IMR-90 (cell line): ENCODE data around the gene CHIT1. TPM values are rescaled to one million over a fixed set of nuclear protein-coding genes. Genes with fewer than 3 reads are reported as not detected.

Experiments used
- ATAC-seq: fragments of 200-7000 bp; cut with Tn5 transposase; 2 replicates; pipeline ENCODE4 v1.9.1; 2020; ENCODE audit warnings: low read depth, mild to moderate bottlenecking, moderate library complexity
- BruUV-seq: library from RNA; stranded (reverse); fragments of 400-500 nt; replicated peaks from 2 replicates; lab custom pipeline; 2021; lab: Mats Ljungman, UMichigan
- CTCF ChIA-PET: fragments of 300-600 bp; formaldehyde crosslinking; extraction: SDS; loops from one replicate; lab custom pipeline; 2021; ENCODE audit warnings: antibody characterized with exemption; lab: Yijun Ruan, JAX
- POLR2A ChIA-PET: fragments of 300-600 bp; sonication (Branson Sonifier 250); formaldehyde crosslinking; loops from one replicate; lab custom pipeline; 2022; ENCODE audit warnings: antibody characterized with exemption; ENCODE audit not compliant: unreplicated experiment; lab: Charles Lee
- DNase-seq: peaks from one replicate; pipeline ENCODE4 v3.0.0; 2013
- H2AFZ ChIP-seq: replicated peaks from 2 replicates; pipeline ENCODE3; 2013; ENCODE audit warnings: low read length, mild to moderate bottlenecking; ENCODE audit not compliant: poor library complexity
- H2AK5ac ChIP-seq: 2 replicates; pipeline ENCODE4 v1.6.1; 2013; ENCODE audit warnings: low read depth, low read length, inconsistent platforms
- H2AK9ac ChIP-seq: replicated peaks from 2 replicates; pipeline ENCODE3; 2013; ENCODE audit warnings: mild to moderate bottlenecking, low read depth, low read length, moderate library complexity; ENCODE audit not compliant: poor library complexity
- H2BK120ac ChIP-seq: 2 replicates; pipeline ENCODE4 v1.6.1; 2013; ENCODE audit warnings: low read depth, low read length, inconsistent platforms
- H2BK15ac ChIP-seq: 3 replicates; pipeline ENCODE4 v1.6.1; 2013; ENCODE audit warnings: low read depth, low read length, inconsistent platforms
- H2BK20ac ChIP-seq: 2 replicates; pipeline ENCODE4 v1.6.1; 2013; ENCODE audit warnings: low read depth, mild to moderate bottlenecking, inconsistent platforms, low read length, moderate library complexity
- H2BK5ac ChIP-seq: 2 replicates; pipeline ENCODE4 v1.6.1; 2013; ENCODE audit warnings: mild to moderate bottlenecking, low read depth, low read length, inconsistent platforms; ENCODE audit not compliant: poor library complexity, severe bottlenecking
- H3K14ac ChIP-seq: replicated peaks from 2 replicates; pipeline ENCODE4 v1.6.1; 2013; ENCODE audit warnings: low read depth, low read length, inconsistent platforms
- H3K18ac ChIP-seq: 2 replicates; pipeline ENCODE4 v1.6.1; 2013; ENCODE audit warnings: low read depth, low read length, control low read depth
- H3K23ac ChIP-seq: 2 replicates; pipeline ENCODE4 v1.6.1; 2013; ENCODE audit warnings: low read depth, low read length, inconsistent platforms
- H3K27ac ChIP-seq: 2 replicates; pipeline ENCODE4 v1.5.1; 2013; ENCODE audit warnings: mild to moderate bottlenecking, control low read depth, low read length; ENCODE audit not compliant: insufficient read depth
- H3K27me3 ChIP-seq: 2 replicates; pipeline ENCODE4 v1.6.1; 2013; ENCODE audit warnings: low read length; ENCODE audit not compliant: control insufficient read depth, insufficient read depth
- H3K36me3 ChIP-seq: 2 replicates; pipeline ENCODE4 v1.6.1; 2013; ENCODE audit warnings: low read length, mixed read lengths; ENCODE audit not compliant: control insufficient read depth, insufficient read depth
- H3K4ac ChIP-seq: 2 replicates; pipeline ENCODE4 v1.6.1; 2013; ENCODE audit warnings: low read depth, low read length, inconsistent platforms
- H3K4me1 ChIP-seq: 2 replicates; pipeline ENCODE4 v1.6.1; 2013; ENCODE audit warnings: low read length, mixed read lengths; ENCODE audit not compliant: control insufficient read depth, insufficient read depth
- H3K4me2 ChIP-seq: 2 replicates; pipeline ENCODE4 v1.6.1; 2013; ENCODE audit warnings: low read depth, mild to moderate bottlenecking, control low read depth, low read length, moderate library complexity
- H3K4me3 ChIP-seq: 2 replicates; pipeline ENCODE4 v1.5.1; 2013; ENCODE audit warnings: low read depth, mild to moderate bottlenecking, control low read depth, low read length, moderate library complexity; ENCODE audit not compliant: insufficient read depth
- H3K56ac ChIP-seq: 2 replicates; pipeline ENCODE4 v1.6.1; 2013; ENCODE audit warnings: low read length, inconsistent platforms; ENCODE audit not compliant: insufficient read depth; ENCODE audit errors: extremely low read depth
- H3K79me1 ChIP-seq, 2 experiments: 2 replicates each; pipeline ENCODE4 v1.6.1; 2013; ENCODE audit warnings: low read length in 2 of 2, inconsistent platforms in 1 of 2, low read depth in 1 of 2
- H3K9ac ChIP-seq: 2 replicates; pipeline ENCODE4 v1.6.1; 2013; ENCODE audit warnings: low read depth, low read length, control low read depth
- H3K9me1 ChIP-seq: 2 replicates; pipeline ENCODE4 v1.6.1; 2013; ENCODE audit warnings: low read length, inconsistent platforms; ENCODE audit not compliant: insufficient read depth
- H3K9me3 ChIP-seq: 2 replicates; pipeline ENCODE4 v1.6.1; 2013; ENCODE audit warnings: low read length; ENCODE audit not compliant: control insufficient read depth, insufficient read depth
- H4K20me1 ChIP-seq: 2 replicates; pipeline ENCODE4 v1.6.1; 2013; ENCODE audit warnings: low read length, inconsistent platforms; ENCODE audit not compliant: insufficient read depth
- H4K5ac ChIP-seq: 2 replicates; pipeline ENCODE4 v1.6.1; 2013; ENCODE audit warnings: mild to moderate bottlenecking, low read depth, low read length, control low read depth
- H4K8ac ChIP-seq, 2 experiments: 2 replicates each; pipeline ENCODE4 v1.6.1; 2013; ENCODE audit warnings: low read depth in 2 of 2, low read length in 2 of 2, control low read depth in 1 of 2, inconsistent platforms in 1 of 2
- H4K91ac ChIP-seq: 2 replicates; pipeline ENCODE4 v1.6.1; 2013; ENCODE audit warnings: low read depth, low read length, inconsistent platforms; ENCODE audit not compliant: insufficient read depth
- BHLHE40 ChIP-seq: fragments of 150-350 bp; IDR thresholded peaks from 2 replicates; pipeline ENCODE4 v1.6.1; 2016; ENCODE audit warnings: mild to moderate bottlenecking, low read depth, low read length
- CEBPB ChIP-seq: IDR thresholded peaks from 2 replicates; pipeline ENCODE4 v1.6.1; 2012; ENCODE audit warnings: low read depth, low read length, improper control_type of control experiment
- CHD1 ChIP-seq: IDR thresholded peaks from 2 replicates; pipeline ENCODE4 v1.6.1; 2012; ENCODE audit warnings: low read depth, low read length, improper control_type of control experiment
- ELK1 ChIP-seq: fragments of 150-350 bp; IDR thresholded peaks from 2 replicates; pipeline ENCODE4 v1.6.1; 2016; ENCODE audit warnings: low read depth, mild to moderate bottlenecking, low read length, moderate library complexity, borderline replicate concordance
- FOS ChIP-seq: fragments of 150-350 bp; IDR thresholded peaks from 2 replicates; pipeline ENCODE4 v1.6.1; 2016; ENCODE audit warnings: low read depth, low read length
- MAFK ChIP-seq: IDR thresholded peaks from 2 replicates; pipeline ENCODE4 v1.6.1; 2012; ENCODE audit warnings: low read depth, low read length, improper control_type of control experiment
- MAZ ChIP-seq: IDR thresholded peaks from 2 replicates; pipeline ENCODE4 v1.6.1; 2012; ENCODE audit warnings: low read depth, mild to moderate bottlenecking, low read length, improper control_type of control experiment, moderate library complexity, borderline replicate concordance
- NFE2L2 ChIP-seq: fragments of 150-350 bp; IDR thresholded peaks from 2 replicates; pipeline ENCODE4 v1.6.1; 2016; ENCODE audit warnings: low read depth, mild to moderate bottlenecking, low read length
- POLR2A ChIP-seq: IDR thresholded peaks from 2 replicates; pipeline ENCODE4 v1.6.1; 2012; ENCODE audit warnings: mild to moderate bottlenecking, low read depth, low read length
- RAD21 ChIP-seq: IDR thresholded peaks from 2 replicates; pipeline ENCODE4 v1.6.1; 2012; ENCODE audit warnings: low read length, improper control_type of control experiment
- SMC3 ChIP-seq: fragments of 150-350 bp; IDR thresholded peaks from 2 replicates; pipeline ENCODE4 v1.6.1; 2016; ENCODE audit warnings: low read depth, mild to moderate bottlenecking, antibody characterized with exemption, low read length, moderate library complexity
- USF2 ChIP-seq: fragments of 150-350 bp; IDR thresholded peaks from 2 replicates; pipeline ENCODE4 v1.6.1; 2017; ENCODE audit warnings: mild to moderate bottlenecking, antibody characterized with exemption, low read length, low read depth
- WGBS, 2 experiments: methylation state at CpG; one replicate each; pipeline versions ENCODE4 v1.1.5 to v1.1.7; 2013; ENCODE audit warnings: missing lambda C conversion rate in 2 of 2; ENCODE audit not compliant: insufficient read length in 1 of 2; ENCODE audit errors: extremely low coverage in 2 of 2; 5-methylcytosine and 5-hydroxymethylcytosine counted together
- dilution Hi-C: fragments of 300-500 bp; cut with HindIII; formaldehyde crosslinking; loops from one replicate; pipeline ENCODE4 v1.14.3; 2018; ENCODE audit warnings: low sequenced_read_pairs; ENCODE audit not compliant: unreplicated experiment
- in situ Hi-C: fragments of 300-500 bp; cut with MboI; formaldehyde crosslinking; loops from 3 replicates; pipeline ENCODE4 v1.14.3; 2019; ENCODE audit warnings: low sequenced_read_pairs, inconsistent platforms, mixed read lengths
- intact Hi-C: fragments of 100-400 bp; cut with micrococcal nuclease; formaldehyde crosslinking; loops from 2 replicates; pipeline ENCODE4 v1.10.0; 2022
- polyA plus RNA-seq, 3 experiments: library from polyadenylated mRNA; depleted of rRNA; stranded (reverse); fragments of >200 nt; gene quantifications; 2 replicates each; pipeline ENCODE4 v1.2.3, GENCODE V29; 2012; ENCODE audit warnings: low replicate concordance in 1 of 3
- total RNA-seq: library from RNA; depleted of rRNA; stranded (reverse); fragments of >200 nt; gene quantifications from 2 replicates; pipeline ENCODE4 v1.2.3, GENCODE V29; 2012
- TF ChIP-seq, protein P1 (sequence below): conservative IDR thresholded peaks from 2 replicates; pipeline ENCODE4 v1.5.1; 2012; ENCODE audit warnings: mild to moderate bottlenecking, low read depth, low read length, improper control_type of control experiment

Gene CHIT1
- total and polyA plus RNA-seq, 2 of the 4 experiments (the other 2 are of a cell fraction), result not detected

GRCh38 chr1:203239526-203240305, 10.2 kb upstream of the CHIT1 start (continued):
- no peak for TF ChIP-seq POLR2A

GRCh38 chr1:203239081-203239480, 9.6 kb upstream of the CHIT1 start:
- BruUV-seq, result no TSS peak
- no peak overlapping the region for H3K56ac ChIP-seq
- dilution Hi-C loops, result no loop called here
- TF ChIP-seq CEBPB (no peak), CHD1 (no peak), POLR2A (no peak), SMC3 (no peak), NFE2L2 (no peak), RAD21 (no peak), MAZ (no peak), MAFK (no peak), ELK1 (no peak), BHLHE40 (no peak), FOS (no peak), USF2 (no peak)
- TF ChIP-seq, protein P1, sequence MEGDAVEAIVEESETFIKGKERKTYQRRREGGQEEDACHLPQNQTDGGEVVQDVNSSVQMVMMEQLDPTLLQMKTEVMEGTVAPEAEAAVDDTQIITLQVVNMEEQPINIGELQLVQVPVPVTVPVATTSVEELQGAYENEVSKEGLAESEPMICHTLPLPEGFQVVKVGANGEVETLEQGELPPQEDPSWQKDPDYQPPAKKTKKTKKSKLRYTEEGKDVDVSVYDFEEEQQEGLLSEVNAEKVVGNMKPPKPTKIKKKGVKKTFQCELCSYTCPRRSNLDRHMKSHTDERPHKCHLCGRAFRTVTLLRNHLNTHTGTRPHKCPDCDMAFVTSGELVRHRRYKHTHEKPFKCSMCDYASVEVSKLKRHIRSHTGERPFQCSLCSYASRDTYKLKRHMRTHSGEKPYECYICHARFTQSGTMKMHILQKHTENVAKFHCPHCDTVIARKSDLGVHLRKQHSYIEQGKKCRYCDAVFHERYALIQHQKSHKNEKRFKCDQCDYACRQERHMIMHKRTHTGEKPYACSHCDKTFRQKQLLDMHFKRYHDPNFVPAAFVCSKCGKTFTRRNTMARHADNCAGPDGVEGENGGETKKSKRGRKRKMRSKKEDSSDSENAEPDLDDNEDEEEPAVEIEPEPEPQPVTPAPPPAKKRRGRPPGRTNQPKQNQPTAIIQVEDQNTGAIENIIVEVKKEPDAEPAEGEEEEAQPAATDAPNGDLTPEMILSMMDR, result no peak

More at GRCh38 chr1:203239081-203239480, 9.6 kb upstream of the CHIT1 start:
- 33% methylated on average over 1 of the region's 4 CpGs; no CpG with 5 or more reads in 1 of the 2 experiments for WGBS, 2 experiments
- no peak overlapping the region for H3K9ac ChIP-seq
- intact Hi-C loops (no loop called here), in situ Hi-C loops (no loop called here)
- H2BK20ac ChIP-seq, result no peak overlapping the region
- H2BK120ac ChIP-seq, result no peak overlapping the region
- no peak overlapping the region for H2AK9ac ChIP-seq
- H2BK15ac ChIP-seq, result no peak overlapping the region
- no peaks in the 10 kb centered on the region for H3K9me1 ChIP-seq
- no peak overlapping the region for H3K4me2 ChIP-seq
- H3K27ac ChIP-seq, result no peak overlapping the region
- ChIA-PET CTCF (interaction anchor here (0.6 to 1.4 kb wide), 3 partner anchors 11 to 101 kb away, joined by 3 to 4 read pairs (median 4); no protein-coding TSS in a partner anchor), POLR2A (no interaction called here)
- H4K5ac ChIP-seq, result no peak overlapping the region
- no peak overlapping the region for H4K8ac ChIP-seq
- no peak for ATAC-seq
- H3K4me3 ChIP-seq, result no peak overlapping the region
- no peaks in the 10 kb centered on the region for H4K20me1 ChIP-seq
- peaks cover 22% of the 10 kb centered on the region for H3K27me3 ChIP-seq
- no peaks in the 10 kb centered on the region for H3K36me3 ChIP-seq
- H3K9me3 ChIP-seq, result peaks cover 9% of the 10 kb centered on the region
- H2BK5ac ChIP-seq, result no peak overlapping the region
- DNase-seq, result no peak
- H3K23ac ChIP-seq, result no peak overlapping the region
- H3K14ac ChIP-seq, result no peak overlapping the region
- H2AFZ ChIP-seq, result no peak overlapping the region
- H3K18ac ChIP-seq, result no peak overlapping the region
- H2AK5ac ChIP-seq, result no peak overlapping the region
- H4K91ac ChIP-seq, result no peak overlapping the region
- H3K4me1 ChIP-seq, result no peaks in the 10 kb centered on the region
- no peak overlapping the region for H3K4ac ChIP-seq
- H3K79me1 ChIP-seq, result no peaks in the 10 kb centered on the region
